Raji (cell line): Measurements from ENCODE around the gene LRRTM2.

Experiments
- POLR2A ChIP-seq: IDR thresholded peaks from 2 replicates; pipeline ENCODE4 v1.6.1; 2011; ENCODE audit warnings: low read depth, low read length, control low read depth; ENCODE audit not compliant: insufficient read depth

LRRTM2 gene, protein sequence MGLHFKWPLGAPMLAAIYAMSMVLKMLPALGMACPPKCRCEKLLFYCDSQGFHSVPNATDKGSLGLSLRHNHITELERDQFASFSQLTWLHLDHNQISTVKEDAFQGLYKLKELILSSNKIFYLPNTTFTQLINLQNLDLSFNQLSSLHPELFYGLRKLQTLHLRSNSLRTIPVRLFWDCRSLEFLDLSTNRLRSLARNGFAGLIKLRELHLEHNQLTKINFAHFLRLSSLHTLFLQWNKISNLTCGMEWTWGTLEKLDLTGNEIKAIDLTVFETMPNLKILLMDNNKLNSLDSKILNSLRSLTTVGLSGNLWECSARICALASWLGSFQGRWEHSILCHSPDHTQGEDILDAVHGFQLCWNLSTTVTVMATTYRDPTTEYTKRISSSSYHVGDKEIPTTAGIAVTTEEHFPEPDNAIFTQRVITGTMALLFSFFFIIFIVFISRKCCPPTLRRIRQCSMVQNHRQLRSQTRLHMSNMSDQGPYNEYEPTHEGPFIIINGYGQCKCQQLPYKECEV

GRCh38 chr5:138874771-138875551 is at the start of gene LRRTM2:
Gene LRRTM2 (minus strand): TSS chr5:138875335. CDS start chr5:138874911, 424 bp downstream.
- TF ChIP-seq POLR2A = no peak

GRCh38 chr5:138922494-138922893 is 47.4 kb upstream of the LRRTM2 start:
- no peak for TF ChIP-seq POLR2A

- TF ChIP-seq POLR2A = no peak
Measured at GRCh38 chr5:138920181-138920580, 45.0 kb upstream of the LRRTM2 start.

DNA sequence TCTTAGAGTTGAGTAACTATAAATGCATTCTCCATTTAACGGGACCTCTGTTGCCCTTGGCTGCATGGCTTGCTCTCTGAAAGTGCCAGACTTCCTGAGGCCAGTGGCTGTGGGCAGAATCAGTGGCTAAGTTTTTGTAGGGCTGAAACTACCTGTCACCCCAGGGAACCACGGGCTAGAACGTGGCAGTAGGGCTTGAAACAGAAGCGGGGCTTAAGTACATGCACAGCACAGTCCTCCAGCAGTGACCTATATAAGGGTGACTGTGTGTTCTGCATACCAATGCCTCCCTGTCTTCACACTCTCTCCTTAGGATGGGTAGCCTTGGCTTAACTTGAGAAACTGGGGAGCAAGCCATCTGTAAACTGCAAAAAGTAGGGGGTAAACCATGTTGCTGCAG is 43.6 kb upstream of the LRRTM2 start:
- TF ChIP-seq POLR2A = no peak

GRCh38 chr5:138914338-138914737 is 39.2 kb upstream of the LRRTM2 start:
- TF ChIP-seq POLR2A = no peak

DNA sequence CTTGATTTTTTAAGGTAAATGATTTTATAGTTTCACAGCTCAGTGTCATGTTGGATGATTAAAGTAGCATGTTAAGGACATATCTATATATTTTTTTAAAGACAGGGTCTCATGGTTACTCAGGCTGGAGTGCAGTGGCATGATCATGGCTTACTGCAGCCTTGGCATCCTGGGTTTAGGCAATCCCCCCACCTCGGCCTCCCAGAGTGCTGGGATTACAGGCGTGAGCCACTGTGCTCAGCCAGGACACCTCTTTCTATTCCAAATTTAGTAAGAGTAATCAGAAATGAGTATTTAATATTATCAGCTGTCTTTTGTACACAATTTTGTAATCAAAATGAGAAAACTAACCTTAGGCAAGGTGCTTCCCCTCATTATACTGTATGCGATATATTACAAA is 38.6 kb upstream of the LRRTM2 start:
- TF ChIP-seq POLR2A = no peak

DNA sequence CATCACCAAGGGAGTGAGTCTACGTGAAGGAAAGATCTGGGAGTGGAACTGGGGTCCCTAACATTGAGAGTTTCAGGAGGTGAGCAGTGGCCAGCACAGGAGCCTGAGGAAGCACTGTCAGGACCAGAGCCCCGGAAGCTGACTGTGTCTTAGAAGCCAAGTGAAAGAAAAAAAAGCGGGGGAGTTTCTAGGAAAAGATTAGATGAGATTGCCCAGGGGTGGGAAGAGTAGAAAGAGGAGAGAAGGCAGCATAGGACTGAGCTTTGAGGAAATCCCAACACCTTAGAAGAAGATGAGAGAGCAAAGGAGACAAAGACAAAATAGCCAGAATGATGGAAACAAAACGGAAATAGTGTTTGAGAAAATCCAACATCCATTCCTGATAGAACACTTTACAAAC is 37.0 kb upstream of the LRRTM2 start:
- TF ChIP-seq POLR2A = no peak

GRCh38 chr5:138911441-138911840 is 36.3 kb upstream of the LRRTM2 start:
- TF ChIP-seq POLR2A = no peak

DNA sequence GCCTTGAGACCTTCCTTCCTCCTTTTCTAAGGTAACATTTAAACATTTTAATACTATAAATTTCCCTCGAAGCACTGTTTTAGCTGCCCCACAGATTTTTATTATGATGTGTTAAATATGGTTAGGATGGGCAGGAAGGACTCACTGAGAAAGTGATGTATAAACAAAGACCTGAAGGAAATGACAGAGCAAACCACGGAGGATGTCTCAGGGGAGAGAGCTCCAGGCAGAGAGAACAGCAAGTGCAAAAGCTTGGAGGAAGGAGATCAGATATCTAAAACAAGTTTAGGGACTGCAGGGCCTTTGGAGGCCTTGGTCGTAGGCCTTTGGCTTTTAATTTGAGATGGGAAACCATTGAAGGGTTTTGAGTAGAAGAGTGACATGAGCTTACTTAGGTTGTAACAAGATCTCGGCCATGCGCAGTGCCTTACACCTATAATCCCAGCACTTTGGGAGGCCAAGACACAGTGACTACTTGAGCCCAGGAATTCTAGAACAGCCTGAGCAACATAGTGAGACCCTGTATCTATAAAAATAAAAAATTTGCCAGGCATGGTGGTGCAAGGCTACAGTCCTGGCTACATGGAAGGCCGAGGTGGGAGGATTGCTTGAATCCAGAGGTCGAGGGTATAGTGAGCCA is 35.5 kb upstream of the LRRTM2 start:
- TF ChIP-seq POLR2A = no peak

DNA sequence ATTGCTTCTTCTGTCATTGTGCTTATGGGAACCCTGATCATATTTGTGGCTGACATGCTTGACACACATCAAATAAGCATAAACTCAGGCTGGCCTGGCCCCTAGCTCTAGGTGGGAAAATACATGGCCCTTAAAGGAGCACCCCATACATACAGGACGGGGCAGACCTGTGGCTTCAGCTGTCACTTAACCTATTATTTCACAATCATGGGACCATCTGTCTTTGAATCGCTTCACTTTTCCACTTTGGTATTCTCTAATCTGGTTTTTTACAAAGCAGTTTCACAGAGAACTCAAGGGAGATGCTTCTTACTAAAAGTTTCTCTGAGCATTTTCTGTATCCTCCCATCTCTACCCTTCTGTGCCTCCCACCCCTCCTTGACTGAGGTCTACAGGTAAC is 34.6 kb upstream of the LRRTM2 start:
- TF ChIP-seq POLR2A = no peak

DNA sequence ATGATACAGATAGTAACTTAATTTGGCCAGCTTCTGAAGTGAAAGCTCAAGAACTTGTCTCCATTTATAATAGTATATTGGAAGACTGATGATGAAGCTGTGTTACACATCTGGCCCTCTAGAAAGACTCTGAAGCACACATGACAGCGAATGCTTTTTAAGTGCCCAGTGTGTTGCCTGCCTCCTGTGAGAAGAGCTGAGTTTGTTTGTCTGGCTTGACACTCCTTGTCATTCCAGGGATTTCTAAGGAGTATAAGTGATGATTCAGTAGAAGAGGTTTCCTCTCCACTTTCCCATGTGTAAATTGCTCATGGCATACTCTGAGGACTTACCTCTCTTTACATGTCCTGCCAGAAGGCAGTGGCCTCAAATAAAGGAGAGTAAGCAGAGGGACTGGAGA is 30.4 kb upstream of the LRRTM2 start:
- no peak for TF ChIP-seq POLR2A

DNA sequence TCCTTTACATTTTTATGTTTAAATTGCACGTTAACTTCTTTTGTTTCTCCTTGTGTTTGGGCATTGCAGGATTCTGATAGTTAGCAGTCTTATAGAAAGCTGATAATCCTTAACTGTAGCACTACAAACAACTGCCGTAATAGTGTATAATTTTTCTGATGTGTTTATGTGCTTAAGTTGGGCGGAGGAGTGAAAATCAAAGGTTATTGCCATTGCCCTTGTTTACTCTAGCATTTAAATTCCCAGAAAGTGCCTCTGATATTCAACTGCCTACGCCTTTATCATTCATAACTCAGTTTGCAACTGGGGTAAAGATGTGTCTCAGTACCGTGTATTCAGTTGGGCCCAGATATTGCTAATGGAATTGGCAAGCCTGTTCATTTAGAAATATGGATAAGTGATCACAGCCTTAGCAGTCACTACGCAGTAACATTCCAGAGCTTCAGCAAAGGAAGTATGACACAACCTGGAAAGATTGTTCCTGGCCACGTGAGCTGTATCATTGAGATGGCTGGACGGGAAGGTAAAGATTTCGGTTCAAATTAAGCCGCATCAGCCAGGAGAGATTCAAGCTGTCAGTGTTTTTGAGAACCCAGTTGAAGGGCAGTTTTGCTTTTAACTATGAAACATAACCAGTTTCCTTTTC is 28.1 kb upstream of the LRRTM2 start:
- TF ChIP-seq POLR2A = no peak

DNA sequence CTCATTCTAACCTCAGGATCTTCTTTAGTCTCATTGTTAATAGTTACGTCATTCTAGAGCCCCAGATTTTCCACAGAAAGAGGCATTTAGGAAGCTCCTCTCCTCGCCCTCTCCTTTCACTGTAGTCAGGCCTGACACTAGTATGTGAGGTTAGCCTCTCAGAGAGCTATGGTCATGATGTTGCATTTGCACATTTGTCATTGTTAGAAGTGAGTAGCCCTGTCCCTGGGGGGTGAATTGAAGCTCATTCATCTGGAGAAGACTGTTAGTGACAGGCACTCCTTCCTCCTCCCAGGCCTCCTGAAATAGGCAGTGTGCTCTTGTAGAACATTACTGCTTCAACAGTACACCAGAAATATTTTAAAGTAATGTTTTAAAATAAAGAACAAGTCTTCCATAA is 26.6 kb upstream of the LRRTM2 start:
- no peak for TF ChIP-seq POLR2A

GRCh38 chr5:138900281-138900965 is 25.3 kb upstream of the LRRTM2 start:
- TF ChIP-seq POLR2A = no peak

DNA sequence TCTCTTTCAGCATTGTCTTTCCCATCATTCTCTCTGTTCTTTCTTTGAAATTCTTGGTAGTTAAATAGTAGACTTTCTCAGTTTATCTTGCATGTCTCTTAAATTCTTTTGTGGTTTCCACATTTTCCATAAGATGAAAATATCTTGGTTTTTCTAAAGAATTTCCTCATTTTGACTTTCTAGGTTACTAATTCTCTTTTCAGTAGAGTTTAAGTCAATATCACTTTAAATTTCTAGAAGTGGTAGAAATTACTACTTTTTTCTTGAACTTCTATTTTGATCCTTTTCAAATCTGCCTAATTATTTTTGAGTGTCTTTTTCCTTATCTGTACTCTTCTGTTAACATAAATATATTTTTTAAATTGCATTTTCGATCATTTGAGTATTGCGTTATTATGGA is 23.6 kb upstream of the LRRTM2 start:
- no peak for TF ChIP-seq POLR2A

DNA sequence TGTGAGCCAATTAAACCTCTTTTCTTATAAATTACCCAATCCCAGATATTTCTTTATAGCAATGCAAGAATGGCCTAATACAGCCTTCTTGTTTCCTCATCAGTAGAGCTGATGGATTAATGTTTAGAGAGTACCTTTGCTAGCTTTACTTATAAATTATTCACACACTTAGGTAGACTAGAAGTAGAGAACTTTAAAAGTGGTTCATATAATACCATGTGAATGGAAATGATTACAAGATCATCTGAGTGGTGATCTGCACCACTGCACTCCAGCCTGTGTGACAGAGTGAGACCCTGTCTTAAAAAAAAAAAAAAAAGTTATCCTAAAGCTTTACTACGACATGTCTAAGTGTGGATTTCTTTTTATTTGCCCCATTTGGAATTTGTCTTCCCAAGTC is 23.2 kb upstream of the LRRTM2 start:
- no peak for TF ChIP-seq POLR2A
